Ishikawa (cell line): ENCODE data around the gene UCK1.

Experiments used
- CEBPB ChIP-seq: IDR thresholded peaks from 2 replicates; pipeline ENCODE4 v1.6.1; 2012
- CREB1 ChIP-seq: IDR thresholded peaks from 2 replicates; pipeline ENCODE4 v1.6.1; 2012; ENCODE audit warnings: low read depth
- EGR1 ChIP-seq: IDR thresholded peaks from 2 replicates; pipeline ENCODE4 v1.6.1; 2012
- EP300 ChIP-seq: IDR thresholded peaks from 2 replicates; pipeline ENCODE4 v1.6.1; 2012; ENCODE audit warnings: borderline replicate concordance
- FOXM1 ChIP-seq: IDR thresholded peaks from 2 replicates; pipeline ENCODE4 v1.6.1; 2012; ENCODE audit warnings: low read depth, borderline replicate concordance
- NFIC ChIP-seq: IDR thresholded peaks from 2 replicates; pipeline ENCODE4 v1.6.1; 2012
- RAD21 ChIP-seq: IDR thresholded peaks from 2 replicates; pipeline ENCODE4 v1.6.1; 2012; ENCODE audit warnings: low read depth
- TAF1 ChIP-seq: IDR thresholded peaks from 2 replicates; pipeline ENCODE4 v1.6.1; 2012; ENCODE audit warnings: low read depth, mild to moderate bottlenecking
- TCF12 ChIP-seq: IDR thresholded peaks from 2 replicates; pipeline ENCODE4 v1.6.1; 2012; ENCODE audit warnings: low read depth
- TEAD4 ChIP-seq: IDR thresholded peaks from 2 replicates; pipeline ENCODE4 v1.6.1; 2012
- YY1 ChIP-seq: IDR thresholded peaks from 2 replicates; pipeline ENCODE4 v1.6.1; 2012; ENCODE audit warnings: low read depth
- ZBTB7A ChIP-seq: IDR thresholded peaks from 2 replicates; pipeline ENCODE4 v1.6.1; 2012; ENCODE audit warnings: low read depth
- TF ChIP-seq, protein P1 (sequence below): IDR thresholded peaks from 2 replicates; pipeline ENCODE4 v1.6.1; 2012
- TF ChIP-seq, protein P2 (sequence below): IDR thresholded peaks from 2 replicates; pipeline ENCODE4 v1.6.1; 2012; ENCODE audit warnings: low read depth, mild to moderate bottlenecking
- TF ChIP-seq, protein P3 (sequence below): IDR thresholded peaks from 2 replicates; pipeline ENCODE4 v1.6.1; 2012

The UCK1 gene

DNA sequence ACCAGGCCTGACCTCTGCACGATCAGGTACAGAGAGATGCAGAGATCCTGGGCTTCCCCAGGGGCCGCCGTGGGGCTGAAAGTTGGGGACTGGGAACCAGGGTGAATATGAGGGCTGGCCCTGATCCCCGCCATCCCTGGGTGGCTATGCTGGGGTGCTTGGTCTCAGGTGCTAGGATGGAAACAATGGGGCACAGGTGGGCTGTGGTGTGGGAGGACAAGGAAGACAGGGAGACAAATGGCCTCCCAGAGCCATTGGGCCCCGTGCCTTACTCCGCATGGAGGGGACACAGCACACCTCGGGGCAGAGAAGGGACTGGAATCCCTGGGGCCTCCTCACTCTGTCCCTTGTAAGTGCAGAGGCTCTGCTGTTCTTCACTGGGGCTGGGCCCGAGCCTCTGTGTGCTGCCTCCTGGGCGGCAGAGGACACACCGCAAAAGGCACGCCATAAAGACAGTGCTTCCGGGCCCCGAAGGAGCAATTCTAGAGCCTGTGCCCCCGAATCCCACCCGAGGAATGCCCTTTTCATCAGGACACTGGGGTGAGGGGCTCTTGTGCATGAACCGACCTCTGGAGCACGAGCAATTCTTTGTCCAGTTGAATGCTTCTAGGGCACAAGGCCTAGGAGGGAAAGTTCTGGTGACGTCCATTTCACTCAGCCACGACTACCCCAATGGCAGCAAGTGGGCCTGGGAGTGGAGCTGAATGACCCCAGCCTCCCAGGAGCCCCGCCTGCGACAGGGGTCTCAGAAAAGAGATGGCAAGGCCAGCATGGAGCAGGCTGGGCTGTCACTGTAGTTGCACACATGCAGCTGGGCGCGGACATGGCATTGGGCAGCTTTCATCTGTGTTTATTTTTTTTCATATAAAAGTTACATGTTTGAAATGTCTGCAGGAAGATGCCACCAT, 45.1 kb upstream of the UCK1 start:
- no peak for TF ChIP-seq TEAD4

DNA sequence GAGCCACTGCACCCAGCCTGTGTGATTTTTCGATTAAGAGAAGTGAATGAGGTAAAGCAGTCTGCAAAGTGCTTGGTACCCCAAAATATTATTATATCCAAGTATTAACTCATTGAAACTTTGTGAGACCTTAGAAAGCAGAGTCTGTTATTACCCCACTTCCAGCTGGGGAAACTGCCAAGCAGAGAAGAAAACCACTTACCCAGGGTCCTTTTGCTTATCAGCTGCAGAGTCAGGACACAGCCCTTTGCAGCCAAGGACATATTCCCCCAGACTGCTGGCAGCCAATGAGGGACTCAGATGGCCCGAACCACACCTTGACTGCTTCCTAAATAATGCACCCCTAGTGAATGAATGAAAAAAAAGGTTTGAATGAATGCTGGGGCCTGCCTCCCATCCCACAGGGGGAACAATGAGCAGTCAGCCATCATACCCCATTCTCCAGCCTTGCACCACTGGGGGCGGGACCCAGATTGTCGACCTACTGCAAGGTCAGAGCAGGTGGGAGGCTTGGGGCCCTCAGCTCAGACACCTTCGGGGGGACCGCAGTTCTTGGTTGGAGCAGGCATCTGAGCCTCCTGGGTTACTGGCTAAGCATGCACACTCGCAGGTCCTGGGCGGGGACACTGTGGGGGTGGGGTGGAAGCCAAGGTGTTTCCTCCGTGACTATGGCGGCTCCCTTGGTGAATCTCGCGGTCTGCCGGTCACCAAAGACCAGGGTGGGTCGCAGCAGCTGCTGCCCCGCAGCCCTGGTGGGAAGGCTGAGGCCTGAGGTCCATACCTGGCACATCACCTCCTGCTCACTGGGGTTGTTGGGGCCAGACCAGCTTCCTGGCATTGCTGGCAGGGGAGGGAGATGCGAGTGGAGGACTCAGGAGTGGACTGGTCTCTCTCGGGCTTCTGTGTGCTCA, 43.9 kb upstream of the UCK1 start:
- TF ChIP-seq EGR1 (no peak), EP300 (no peak), NFIC (no peak), TEAD4 (no peak), TAF1 (no peak), TCF12 (no peak), CREB1 (no peak), RAD21 (no peak), CEBPB (no peak), FOXM1 (no peak), YY1 (no peak)
- TF ChIP-seq, protein P1, sequence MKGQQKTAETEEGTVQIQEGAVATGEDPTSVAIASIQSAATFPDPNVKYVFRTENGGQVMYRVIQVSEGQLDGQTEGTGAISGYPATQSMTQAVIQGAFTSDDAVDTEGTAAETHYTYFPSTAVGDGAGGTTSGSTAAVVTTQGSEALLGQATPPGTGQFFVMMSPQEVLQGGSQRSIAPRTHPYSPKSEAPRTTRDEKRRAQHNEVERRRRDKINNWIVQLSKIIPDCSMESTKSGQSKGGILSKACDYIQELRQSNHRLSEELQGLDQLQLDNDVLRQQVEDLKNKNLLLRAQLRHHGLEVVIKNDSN, result no peak
- TF ChIP-seq, protein P2, sequence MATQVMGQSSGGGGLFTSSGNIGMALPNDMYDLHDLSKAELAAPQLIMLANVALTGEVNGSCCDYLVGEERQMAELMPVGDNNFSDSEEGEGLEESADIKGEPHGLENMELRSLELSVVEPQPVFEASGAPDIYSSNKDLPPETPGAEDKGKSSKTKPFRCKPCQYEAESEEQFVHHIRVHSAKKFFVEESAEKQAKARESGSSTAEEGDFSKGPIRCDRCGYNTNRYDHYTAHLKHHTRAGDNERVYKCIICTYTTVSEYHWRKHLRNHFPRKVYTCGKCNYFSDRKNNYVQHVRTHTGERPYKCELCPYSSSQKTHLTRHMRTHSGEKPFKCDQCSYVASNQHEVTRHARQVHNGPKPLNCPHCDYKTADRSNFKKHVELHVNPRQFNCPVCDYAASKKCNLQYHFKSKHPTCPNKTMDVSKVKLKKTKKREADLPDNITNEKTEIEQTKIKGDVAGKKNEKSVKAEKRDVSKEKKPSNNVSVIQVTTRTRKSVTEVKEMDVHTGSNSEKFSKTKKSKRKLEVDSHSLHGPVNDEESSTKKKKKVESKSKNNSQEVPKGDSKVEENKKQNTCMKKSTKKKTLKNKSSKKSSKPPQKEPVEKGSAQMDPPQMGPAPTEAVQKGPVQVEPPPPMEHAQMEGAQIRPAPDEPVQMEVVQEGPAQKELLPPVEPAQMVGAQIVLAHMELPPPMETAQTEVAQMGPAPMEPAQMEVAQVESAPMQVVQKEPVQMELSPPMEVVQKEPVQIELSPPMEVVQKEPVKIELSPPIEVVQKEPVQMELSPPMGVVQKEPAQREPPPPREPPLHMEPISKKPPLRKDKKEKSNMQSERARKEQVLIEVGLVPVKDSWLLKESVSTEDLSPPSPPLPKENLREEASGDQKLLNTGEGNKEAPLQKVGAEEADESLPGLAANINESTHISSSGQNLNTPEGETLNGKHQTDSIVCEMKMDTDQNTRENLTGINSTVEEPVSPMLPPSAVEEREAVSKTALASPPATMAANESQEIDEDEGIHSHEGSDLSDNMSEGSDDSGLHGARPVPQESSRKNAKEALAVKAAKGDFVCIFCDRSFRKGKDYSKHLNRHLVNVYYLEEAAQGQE, result no peak
- TF ChIP-seq, protein P3, sequence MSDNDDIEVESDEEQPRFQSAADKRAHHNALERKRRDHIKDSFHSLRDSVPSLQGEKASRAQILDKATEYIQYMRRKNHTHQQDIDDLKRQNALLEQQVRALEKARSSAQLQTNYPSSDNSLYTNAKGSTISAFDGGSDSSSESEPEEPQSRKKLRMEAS, result no peak

DNA sequence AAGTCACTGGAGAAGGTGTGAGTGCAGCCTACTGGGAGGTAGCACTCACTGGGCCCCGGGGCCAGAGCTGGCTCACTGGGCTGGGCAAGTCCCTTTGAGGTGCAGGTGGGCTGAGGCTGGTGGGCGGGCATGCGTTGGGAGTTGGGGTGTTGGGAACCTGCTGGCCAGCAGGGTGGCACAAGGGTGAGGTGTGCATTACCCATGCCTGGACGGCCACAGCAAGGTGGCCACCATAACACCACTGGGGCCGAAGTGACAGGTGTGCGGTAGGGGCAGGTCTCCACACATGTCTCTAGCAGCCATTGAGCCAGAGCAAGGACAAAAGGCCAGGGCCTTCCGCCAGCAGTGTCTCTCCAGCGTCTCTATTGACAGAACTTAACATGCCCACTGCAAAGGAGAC, 36.8 kb upstream of the UCK1 start:
- TF ChIP-seq, protein P3, result no peak
- no peak for TF ChIP-seq YY1
- TF ChIP-seq ZBTB7A, result no peak
- TF ChIP-seq TAF1, result no peak
- no peak for TF ChIP-seq EP300
- no peak for TF ChIP-seq TEAD4
- TF ChIP-seq CREB1, result no peak
- TF ChIP-seq RAD21, result no peak

DNA sequence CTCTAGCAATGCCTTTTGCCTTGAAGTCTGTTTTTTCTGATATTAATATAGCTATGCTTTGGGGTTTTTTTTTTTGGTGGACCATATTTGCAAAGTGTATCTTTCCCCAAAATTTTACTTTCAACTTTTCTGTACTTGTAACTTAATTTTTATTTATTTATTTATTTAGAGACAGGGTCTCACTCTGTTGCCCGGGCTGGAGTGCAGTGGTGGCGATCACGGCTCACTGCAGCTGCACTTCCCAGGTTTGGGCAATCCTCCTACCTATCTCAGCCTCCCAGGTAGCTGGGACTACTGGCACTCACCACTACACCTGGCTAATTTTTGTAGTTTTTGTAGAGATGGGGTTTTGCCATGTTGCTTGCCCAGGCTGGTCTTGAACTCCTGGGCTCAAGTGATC, 35.1 kb upstream of the UCK1 start:
- no peak for TF ChIP-seq TAF1

DNA sequence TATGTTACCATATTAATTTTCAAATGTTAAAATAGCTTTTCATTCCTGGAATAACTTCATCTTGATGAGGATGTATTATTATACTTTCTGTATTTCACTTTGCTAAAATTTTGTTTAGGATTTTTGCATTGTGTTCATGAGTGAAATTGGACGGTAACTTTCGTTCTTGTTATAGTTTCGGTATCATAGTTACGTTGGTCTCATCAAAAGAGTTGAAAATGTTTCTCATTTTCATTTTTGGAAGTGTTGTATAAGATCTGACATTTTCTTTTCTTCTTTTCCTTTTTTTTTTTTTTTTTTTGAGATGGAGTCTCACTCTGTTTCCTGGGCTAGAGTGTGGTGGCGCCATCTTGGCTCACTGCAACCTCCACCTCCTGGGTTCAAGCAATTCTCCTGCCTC, 34.3 kb upstream of the UCK1 start:
- TF ChIP-seq TAF1, result no peak
- TF ChIP-seq TEAD4, result no peak
- TF ChIP-seq TCF12, result no peak
- TF ChIP-seq, protein P2, result no peak
- no peak for TF ChIP-seq NFIC
- TF ChIP-seq, protein P1, result no peak
- TF ChIP-seq YY1, result no peak
- TF ChIP-seq FOXM1, result no peak
- TF ChIP-seq EGR1, result no peak
- TF ChIP-seq RAD21, result no peak
- TF ChIP-seq EP300, result no peak
- no peak for TF ChIP-seq CEBPB
